ENCODE measurements around the gene LIAS.
A peak's percentile ranks its signal among the peaks of the same experiment; 100 is the strongest.
"Not testable (repeated sequence)": the region's sequence is repeated elsewhere in the genome, so short reads cannot be mapped to it uniquely, and the experiment has no call there.

The LIAS gene

GRCh38 chr4:39510348-39510929, 51.6 kb downstream of the LIAS start:
- H3K4me1 ChIP-seq (ENCODE audit: insufficient read depth, low read length), result no peaks in the 10 kb centered on the region
- H3K27me3 ChIP-seq (ENCODE audit: control insufficient read depth in 1 of 2, insufficient read depth in 2 of 2, low read length in 2 of 2), result no peaks in the 10 kb centered on the region
- H3K9ac ChIP-seq (ENCODE audit: low read length), result no peak overlapping the region
- H3K9me3 ChIP-seq (ENCODE audit: low read length), result no peaks in the 10 kb centered on the region
- no peak overlapping the region for H3K27ac ChIP-seq (ENCODE audit: low read depth, low read length)
- H3K4me3 ChIP-seq (ENCODE audit: low read depth in 1 of 2, low read length in 2 of 2), result no peak overlapping the region
- H3K36me3 ChIP-seq (ENCODE audit: insufficient read depth, low read length), result peaks cover 48% of the 10 kb centered on the region

- H3K36me3 ChIP-seq (ENCODE audit: insufficient read depth, low read length), result peaks cover 38% of the 10 kb centered on the region
- not testable (repeated sequence) for H3K9me3 ChIP-seq (ENCODE audit: low read length); H3K27ac ChIP-seq (ENCODE audit: low read depth, low read length); H3K4me3 ChIP-seq (ENCODE audit: low read depth in 1 of 2, low read length in 2 of 2); H3K4me1 ChIP-seq (ENCODE audit: insufficient read depth, low read length); H3K27me3 ChIP-seq (ENCODE audit: control insufficient read depth in 1 of 2, insufficient read depth in 2 of 2, low read length in 2 of 2); H3K9ac ChIP-seq (ENCODE audit: low read length)
Measured at GRCh38 chr4:39514266-39514665, 55.4 kb downstream of the LIAS start.

GRCh38 chr4:39514888-39515401, 56.1 kb downstream of the LIAS start:
- H3K9ac ChIP-seq (ENCODE audit: low read length), result no peak overlapping the region
- H3K9me3 ChIP-seq (ENCODE audit: low read length), result no peaks in the 10 kb centered on the region
- no peaks in the 10 kb centered on the region for H3K4me1 ChIP-seq (ENCODE audit: insufficient read depth, low read length)
- H3K36me3 ChIP-seq (ENCODE audit: insufficient read depth, low read length), result peaks cover 32% of the 10 kb centered on the region
- no peak overlapping the region for H3K4me3 ChIP-seq (ENCODE audit: low read depth in 1 of 2, low read length in 2 of 2)
- no peaks in the 10 kb centered on the region for H3K27me3 ChIP-seq (ENCODE audit: control insufficient read depth in 1 of 2, insufficient read depth in 2 of 2, low read length in 2 of 2)
- no peak overlapping the region for H3K27ac ChIP-seq (ENCODE audit: low read depth, low read length)

- H3K4me3 ChIP-seq (ENCODE audit: low read depth in 1 of 2, low read length in 2 of 2); H3K27me3 ChIP-seq (ENCODE audit: control insufficient read depth in 1 of 2, insufficient read depth in 2 of 2, low read length in 2 of 2); H3K4me1 ChIP-seq (ENCODE audit: insufficient read depth, low read length); H3K9ac ChIP-seq (ENCODE audit: low read length); H3K9me3 ChIP-seq (ENCODE audit: low read length); H3K27ac ChIP-seq (ENCODE audit: low read depth, low read length): not testable (repeated sequence)
- peaks cover 24% of the 10 kb centered on the region for H3K36me3 ChIP-seq (ENCODE audit: insufficient read depth, low read length)
Measured at GRCh38 chr4:39515669-39516401, 57.0 kb downstream of the LIAS start.

GRCh38 chr4:39516407-39516966, 57.6 kb downstream of the LIAS start:
- H3K27ac ChIP-seq (ENCODE audit: low read depth, low read length), result no peak overlapping the region
- peaks cover 24% of the 10 kb centered on the region for H3K36me3 ChIP-seq (ENCODE audit: insufficient read depth, low read length)
- H3K4me1 ChIP-seq (ENCODE audit: insufficient read depth, low read length), result no peaks in the 10 kb centered on the region
- no peaks in the 10 kb centered on the region for H3K9me3 ChIP-seq (ENCODE audit: low read length)
- H3K27me3 ChIP-seq (ENCODE audit: control insufficient read depth in 1 of 2, insufficient read depth in 2 of 2, low read length in 2 of 2), result no peaks in the 10 kb centered on the region
- H3K4me3 ChIP-seq (ENCODE audit: low read depth in 1 of 2, low read length in 2 of 2), result no peak overlapping the region
- H3K9ac ChIP-seq (ENCODE audit: low read length), result no peak overlapping the region

GRCh38 chr4:39518484-39518883, 59.6 kb downstream of the LIAS start:
- H3K27ac ChIP-seq (ENCODE audit: low read depth, low read length), result no peak overlapping the region

GRCh38 chr4:39521253-39521919, 62.5 kb downstream of the LIAS start:
- Histone ChIP-seq H3K36me3 (ENCODE audit: insufficient read depth, low read length) (peaks cover 10% of the 10 kb centered on the region), H3K27ac (ENCODE audit: low read depth, low read length) (no peak overlapping the region), H3K9ac (ENCODE audit: low read length) (no peak overlapping the region), H3K4me3 (ENCODE audit: low read depth in 1 of 2, low read length in 2 of 2) (no peak overlapping the region), H3K27me3 (ENCODE audit: control insufficient read depth in 1 of 2, insufficient read depth in 2 of 2, low read length in 2 of 2) (no peaks in the 10 kb centered on the region), H3K9me3 (ENCODE audit: low read length) (no peaks in the 10 kb centered on the region), H3K4me1 (ENCODE audit: insufficient read depth, low read length) (peaks cover 8% of the 10 kb centered on the region)

More at GRCh38 chr4:39518484-39518883, 59.6 kb downstream of the LIAS start:
- no peaks in the 10 kb centered on the region for H3K27me3 ChIP-seq (ENCODE audit: control insufficient read depth in 1 of 2, insufficient read depth in 2 of 2, low read length in 2 of 2)
- no peaks in the 10 kb centered on the region for H3K4me1 ChIP-seq (ENCODE audit: insufficient read depth, low read length)
- no peak overlapping the region for H3K4me3 ChIP-seq (ENCODE audit: low read depth in 1 of 2, low read length in 2 of 2)
- no peaks in the 10 kb centered on the region for H3K9me3 ChIP-seq (ENCODE audit: low read length)
- H3K9ac ChIP-seq (ENCODE audit: low read length), result no peak overlapping the region
- H3K36me3 ChIP-seq (ENCODE audit: insufficient read depth, low read length), result peaks cover 10% of the 10 kb centered on the region

GRCh38 chr4:39522068-39522467, 63.2 kb downstream of the LIAS start:
- Histone ChIP-seq H3K9ac (ENCODE audit: low read length) (no peak overlapping the region), H3K36me3 (ENCODE audit: insufficient read depth, low read length) (peaks cover 10% of the 10 kb centered on the region), H3K27me3 (ENCODE audit: control insufficient read depth in 1 of 2, insufficient read depth in 2 of 2, low read length in 2 of 2) (no peaks in the 10 kb centered on the region), H3K4me1 (ENCODE audit: insufficient read depth, low read length) (peaks cover 11% of the 10 kb centered on the region), H3K4me3 (ENCODE audit: low read depth in 1 of 2, low read length in 2 of 2) (no peak overlapping the region), H3K9me3 (ENCODE audit: low read length) (no peaks in the 10 kb centered on the region), H3K27ac (ENCODE audit: low read depth, low read length) (no peak overlapping the region)

- H3K9ac ChIP-seq (ENCODE audit: low read length), result no peak overlapping the region
- no peaks in the 10 kb centered on the region for H3K36me3 ChIP-seq (ENCODE audit: insufficient read depth, low read length)
- no peaks in the 10 kb centered on the region for H3K9me3 ChIP-seq (ENCODE audit: low read length)
- H3K27ac ChIP-seq (ENCODE audit: low read depth, low read length), result no peak overlapping the region
- H3K4me3 ChIP-seq (ENCODE audit: low read depth in 1 of 2, low read length in 2 of 2), result no peak overlapping the region
- no peaks in the 10 kb centered on the region for H3K27me3 ChIP-seq (ENCODE audit: control insufficient read depth in 1 of 2, insufficient read depth in 2 of 2, low read length in 2 of 2)
- peaks cover 16% of the 10 kb centered on the region for H3K4me1 ChIP-seq (ENCODE audit: insufficient read depth, low read length)
Measured at GRCh38 chr4:39524161-39524957, 65.5 kb downstream of the LIAS start.

GRCh38 chr4:39525822-39526690, 67.2 kb downstream of the LIAS start:
- Histone ChIP-seq H3K4me3 (ENCODE audit: low read depth in 1 of 2, low read length in 2 of 2) (peak overlapping the region; percentile 30 to 79), H3K9ac (ENCODE audit: low read length) (peak overlapping the region; percentile 81), H3K4me1 (ENCODE audit: insufficient read depth, low read length) (peaks cover 16% of the 10 kb centered on the region), H3K9me3 (ENCODE audit: low read length) (no peaks in the 10 kb centered on the region), H3K36me3 (ENCODE audit: insufficient read depth, low read length) (no peaks in the 10 kb centered on the region), H3K27me3 (ENCODE audit: control insufficient read depth in 1 of 2, insufficient read depth in 2 of 2, low read length in 2 of 2) (no peaks in the 10 kb centered on the region), H3K27ac (ENCODE audit: low read depth, low read length) (peak overlapping the region; percentile 90)
